CD8-positive, alpha-beta memory T cell (primary cell): ENCODE data around the gene THOC3. TPM values are rescaled to one million over a fixed set of nuclear protein-coding genes. Genes with fewer than 3 reads are reported as not detected.
"Not testable (repeated sequence)": the region's sequence is repeated elsewhere in the genome, so short reads cannot be mapped to it uniquely, and the experiment has no call there.

Experiments
- CTCF ChIA-PET: fragments of 350-600 bp; sonication (Branson Sonifier 250); formaldehyde crosslinking; loops from one replicate; lab custom pipeline; 2021; ENCODE audit warnings: antibody characterized with exemption; lab: Charles Lee
- POLR2A ChIA-PET: fragments of 350-600 bp; sonication (Branson Sonifier 250); formaldehyde crosslinking; loops from one replicate; lab custom pipeline; 2021; ENCODE audit warnings: antibody characterized with exemption; lab: Charles Lee
- DNase-seq, 5 donors: peaks; one replicate each; pipeline versions ENCODE4 v3.0.0 to v3.0.0-alpha.2; 2020 to 2022; ENCODE audit warnings: mixed read lengths in 1 of 5
- H3K27ac ChIP-seq: one replicate; pipeline ENCODE4 v1.7.0; 2013; ENCODE audit warnings: low read depth, mild to moderate bottlenecking, low read length, moderate library complexity
- H3K27me3 ChIP-seq: 2 replicates; pipeline ENCODE4 v1.7.0; 2013; ENCODE audit warnings: low read length, mild to moderate bottlenecking; ENCODE audit not compliant: insufficient read depth, poor library complexity, severe bottlenecking
- H3K36me3 ChIP-seq: 2 replicates; pipeline ENCODE4 v1.7.0; 2013; ENCODE audit warnings: mild to moderate bottlenecking, low read length, moderate library complexity; ENCODE audit not compliant: insufficient read depth
- H3K4me1 ChIP-seq: 2 replicates; pipeline ENCODE4 v1.7.0; 2013; ENCODE audit warnings: mild to moderate bottlenecking, low read length, moderate library complexity; ENCODE audit not compliant: insufficient read depth
- H3K4me3 ChIP-seq: 2 replicates; pipeline ENCODE4 v1.7.0; 2013; ENCODE audit warnings: mild to moderate bottlenecking, low read length
- H3K9me3 ChIP-seq: 2 replicates; pipeline ENCODE4 v1.7.0; 2013; ENCODE audit warnings: mild to moderate bottlenecking, low read length
- H3K27ac Mint-ChIP-seq, 8 donors: one replicate each; pipeline ENCODE4 v1.8.0; 2020 to 2021; ENCODE audit warnings: mixed read lengths in 8 of 8, mild to moderate bottlenecking in 6 of 8, inconsistent platforms in 3 of 8, moderate library complexity in 3 of 8
- H3K27me3 Mint-ChIP-seq, 2 donors: one replicate each; pipeline ENCODE4 v1.8.0; 2020 to 2021; ENCODE audit warnings: mixed read lengths in 2 of 2, mild to moderate bottlenecking in 1 of 2, moderate library complexity in 1 of 2
- H3K36me3 Mint-ChIP-seq, 3 donors: one replicate each; pipeline ENCODE4 v1.8.0; 2020 to 2021; ENCODE audit warnings: mixed read lengths in 3 of 3, inconsistent platforms in 1 of 3, mild to moderate bottlenecking in 1 of 3
- H3K4me1 Mint-ChIP-seq, 3 donors: one replicate each; pipeline ENCODE4 v1.8.0; 2020 to 2021; ENCODE audit warnings: mixed read lengths in 3 of 3, inconsistent platforms in 1 of 3, mild to moderate bottlenecking in 1 of 3
- H3K4me3 Mint-ChIP-seq, 7 donors: one replicate each; pipeline ENCODE4 v1.8.0; 2020 to 2021; ENCODE audit warnings: mixed read lengths in 7 of 7, mild to moderate bottlenecking in 6 of 7, moderate library complexity in 4 of 7, inconsistent platforms in 2 of 7
- H3K9me3 Mint-ChIP-seq, 5 donors: one replicate each; pipeline ENCODE4 v1.8.0; 2020 to 2022; ENCODE audit warnings: mixed read lengths in 5 of 5, mild to moderate bottlenecking in 3 of 5, moderate library complexity in 2 of 5, inconsistent platforms in 1 of 5
- polyA plus RNA-seq: library from polyadenylated mRNA; unstranded; fragments of 300-500 nt; fragmentation: Illumina TruSeq; gene quantifications from one replicate; pipeline ENCODE4 v1.2.3, GENCODE V29; 2021
- total RNA-seq, 2 experiments: library from RNA; stranded (reverse); gene quantifications; one replicate each; pipeline ENCODE4 v1.2.3, GENCODE V29; 2021

Gene THOC3, protein sequence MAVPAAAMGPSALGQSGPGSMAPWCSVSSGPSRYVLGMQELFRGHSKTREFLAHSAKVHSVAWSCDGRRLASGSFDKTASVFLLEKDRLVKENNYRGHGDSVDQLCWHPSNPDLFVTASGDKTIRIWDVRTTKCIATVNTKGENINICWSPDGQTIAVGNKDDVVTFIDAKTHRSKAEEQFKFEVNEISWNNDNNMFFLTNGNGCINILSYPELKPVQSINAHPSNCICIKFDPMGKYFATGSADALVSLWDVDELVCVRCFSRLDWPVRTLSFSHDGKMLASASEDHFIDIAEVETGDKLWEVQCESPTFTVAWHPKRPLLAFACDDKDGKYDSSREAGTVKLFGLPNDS
- total RNA-seq (10 to 100 TPM; 62.0 to 63.5 TPM), polyA plus RNA-seq (73.0 TPM)

DNA sequence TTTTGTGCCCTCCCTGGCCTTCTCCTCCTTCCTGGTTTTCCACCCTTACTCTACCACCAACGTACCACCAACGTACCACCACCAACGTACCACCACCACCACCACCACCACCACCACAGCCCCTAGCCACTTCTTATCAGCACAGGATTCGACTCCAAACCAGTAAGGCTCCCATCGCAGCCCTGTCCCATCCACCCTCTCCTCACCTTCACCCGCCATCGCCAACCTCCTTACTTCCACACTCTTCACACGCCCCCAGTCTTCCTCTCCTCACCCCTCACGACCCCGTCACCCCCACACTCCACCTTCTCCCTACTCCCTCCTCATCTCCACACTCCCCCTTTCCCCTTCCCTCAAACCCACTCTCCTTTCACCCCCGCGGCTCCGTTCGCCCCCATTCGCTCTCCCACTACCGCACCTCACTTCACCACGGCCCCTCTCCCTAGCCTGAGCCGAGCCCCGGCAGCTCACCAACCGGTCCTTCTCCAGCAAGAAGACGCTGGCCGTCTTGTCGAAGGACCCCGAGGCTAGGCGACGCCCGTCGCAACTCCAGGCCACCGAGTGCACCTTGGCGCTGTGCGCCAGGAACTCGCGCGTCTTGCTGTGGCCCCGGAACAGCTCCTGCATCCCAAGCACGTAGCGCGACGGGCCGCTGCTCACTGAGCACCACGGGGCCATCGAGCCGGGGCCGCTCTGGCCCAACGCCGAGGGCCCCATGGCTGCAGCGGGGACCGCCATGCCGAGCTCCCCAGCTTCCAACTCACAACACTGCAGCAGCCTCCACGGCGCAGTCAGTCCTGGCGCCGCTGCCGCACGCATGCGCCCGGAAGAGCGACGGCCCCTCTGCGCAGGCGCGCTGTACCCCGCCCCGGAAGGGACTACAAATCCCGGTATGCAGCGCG, at the start of gene THOC3:
TSS of gene THOC3 (minus strand) at position 845 of the 902 bp plus-strand sequence. CDS start at position 738, 107 bp downstream.
- H3K27me3 ChIP-seq, H3K9me3 Mint-ChIP-seq, H3K36me3 ChIP-seq, H3K9me3 ChIP-seq, H3K36me3 Mint-ChIP-seq, H3K4me1 ChIP-seq, POLR2A ChIA-PET, H3K27ac ChIP-seq, H3K4me1 Mint-ChIP-seq, H3K27me3 Mint-ChIP-seq, CTCF ChIA-PET: not testable (repeated sequence)
- peak; percentile 64 to 89 (median 86) for DNase-seq
- H3K4me3 ChIP-seq = peak within 1 kb of the TSS; percentile 55
- Mint-ChIP-seq H3K27ac (peak within 1 kb of the TSS in 3 of 8 donors; percentile 17 to 89 (median 78)), H3K4me3 (peak within 1 kb of the TSS; percentile 77 to 94 (median 79))

DNA sequence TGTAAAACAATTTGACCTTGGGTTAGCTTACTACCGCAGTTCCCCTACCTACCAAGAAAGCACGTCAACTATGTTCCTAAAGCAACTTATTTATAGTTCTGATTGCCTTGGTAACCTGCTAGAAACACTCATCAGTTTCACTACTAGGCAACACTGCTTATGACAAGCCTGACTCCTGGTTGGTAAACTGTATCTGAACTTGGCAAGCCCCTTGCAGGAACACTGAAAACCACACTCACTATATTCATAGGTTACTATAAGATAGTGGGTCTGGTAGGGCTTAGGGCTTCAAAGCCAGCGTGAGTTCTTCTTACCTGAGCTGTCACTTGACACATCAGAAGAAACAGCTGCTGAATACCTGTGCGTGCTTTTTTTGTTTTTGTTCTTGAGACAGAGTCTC, 49.2 kb upstream of the THOC3 start:
- H3K4me1 ChIP-seq, H3K36me3 ChIP-seq, H3K27me3 ChIP-seq, H3K27ac Mint-ChIP-seq, H3K27me3 Mint-ChIP-seq, H3K9me3 ChIP-seq, CTCF ChIA-PET, H3K36me3 Mint-ChIP-seq, H3K9me3 Mint-ChIP-seq, H3K4me3 Mint-ChIP-seq, H3K4me1 Mint-ChIP-seq, POLR2A ChIA-PET, H3K27ac ChIP-seq, H3K4me3 ChIP-seq: not testable (repeated sequence)
- peak in 1 of 5 donors; percentile 65 for DNase-seq

DNA sequence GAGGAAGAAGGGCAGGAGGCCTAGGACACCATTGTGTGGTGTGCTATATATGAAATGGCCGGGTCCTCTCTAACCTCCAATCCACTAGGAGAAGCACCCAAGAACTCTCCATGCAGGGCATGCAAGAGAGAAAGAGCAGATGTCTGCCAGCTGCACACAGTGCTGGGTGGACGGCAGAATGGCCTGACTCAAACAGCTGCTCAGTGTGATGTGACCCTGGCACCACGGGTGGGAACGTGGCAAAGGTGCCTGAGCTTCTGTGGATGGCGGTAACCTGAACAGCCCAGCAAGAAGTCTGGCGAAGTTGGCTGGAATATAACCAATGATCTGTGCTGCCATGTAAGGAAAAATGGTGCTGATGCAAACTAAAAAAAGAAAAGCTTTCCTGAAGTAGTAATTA, 46.2 kb upstream of the THOC3 start:
- H3K9me3 ChIP-seq, H3K36me3 ChIP-seq, DNase-seq, H3K9me3 Mint-ChIP-seq, H3K4me1 ChIP-seq, H3K27me3 Mint-ChIP-seq, H3K36me3 Mint-ChIP-seq, H3K27ac Mint-ChIP-seq, H3K27ac ChIP-seq, H3K4me3 ChIP-seq, H3K4me3 Mint-ChIP-seq, CTCF ChIA-PET, H3K27me3 ChIP-seq, POLR2A ChIA-PET, H3K4me1 Mint-ChIP-seq: not testable (repeated sequence)

DNA sequence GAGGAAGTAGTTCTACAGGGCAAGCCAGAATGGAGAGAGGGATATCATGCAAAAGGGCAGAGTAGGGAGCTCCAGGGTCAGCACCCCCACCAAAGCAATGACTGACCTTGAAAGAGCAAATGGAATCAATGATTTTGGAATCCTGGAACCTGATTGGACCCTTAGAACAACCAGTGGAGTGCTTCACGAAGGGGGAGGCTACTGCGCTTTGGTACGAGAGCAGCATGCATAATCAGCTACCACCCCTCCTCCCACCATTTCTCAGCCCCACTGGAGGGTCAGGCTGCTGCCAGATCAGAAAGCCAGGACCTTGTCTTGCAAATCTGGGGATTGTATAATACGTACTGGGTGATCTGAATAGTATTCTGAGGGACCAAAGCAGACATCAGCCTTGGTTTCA, 43.0 kb upstream of the THOC3 start:
- DNase-seq, H3K9me3 ChIP-seq, CTCF ChIA-PET, H3K4me1 ChIP-seq, POLR2A ChIA-PET, H3K4me3 ChIP-seq, H3K27ac Mint-ChIP-seq, H3K27me3 ChIP-seq, H3K27me3 Mint-ChIP-seq, H3K4me3 Mint-ChIP-seq, H3K27ac ChIP-seq, H3K36me3 ChIP-seq, H3K9me3 Mint-ChIP-seq, H3K36me3 Mint-ChIP-seq: not testable (repeated sequence)
- peaks cover 8 to 12% (median 11%) of the 10 kb centered on the region in 3 donors for H3K4me1 Mint-ChIP-seq

DNA sequence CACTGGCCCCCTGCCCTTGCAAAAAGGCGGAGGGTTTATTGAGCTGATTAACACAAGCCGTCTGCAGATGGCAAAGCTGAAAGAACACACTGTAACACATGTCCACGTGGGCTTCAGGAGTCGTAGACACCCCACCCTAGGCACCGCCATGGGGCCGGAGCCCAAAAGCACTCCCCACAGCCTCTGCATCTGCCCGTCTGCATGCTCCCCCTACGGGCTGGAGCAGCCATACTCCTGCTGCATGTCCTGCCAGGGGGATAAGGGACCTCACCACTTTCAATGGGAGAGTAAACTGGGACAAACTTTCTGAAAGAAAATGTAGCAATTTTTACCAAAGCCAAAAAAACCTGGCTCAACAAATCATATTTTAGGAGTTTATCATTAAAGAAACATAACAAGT, 42.1 kb upstream of the THOC3 start:
- H3K4me3 ChIP-seq, H3K27ac ChIP-seq, H3K4me3 Mint-ChIP-seq, H3K27me3 Mint-ChIP-seq, H3K9me3 Mint-ChIP-seq, H3K27ac Mint-ChIP-seq, H3K36me3 Mint-ChIP-seq, POLR2A ChIA-PET, H3K9me3 ChIP-seq, DNase-seq, CTCF ChIA-PET, H3K36me3 ChIP-seq, H3K4me1 ChIP-seq, H3K27me3 ChIP-seq: not testable (repeated sequence)
- H3K4me1 Mint-ChIP-seq = peaks cover 10 to 15% (median 15%) of the 10 kb centered on the region in 3 donors

DNA sequence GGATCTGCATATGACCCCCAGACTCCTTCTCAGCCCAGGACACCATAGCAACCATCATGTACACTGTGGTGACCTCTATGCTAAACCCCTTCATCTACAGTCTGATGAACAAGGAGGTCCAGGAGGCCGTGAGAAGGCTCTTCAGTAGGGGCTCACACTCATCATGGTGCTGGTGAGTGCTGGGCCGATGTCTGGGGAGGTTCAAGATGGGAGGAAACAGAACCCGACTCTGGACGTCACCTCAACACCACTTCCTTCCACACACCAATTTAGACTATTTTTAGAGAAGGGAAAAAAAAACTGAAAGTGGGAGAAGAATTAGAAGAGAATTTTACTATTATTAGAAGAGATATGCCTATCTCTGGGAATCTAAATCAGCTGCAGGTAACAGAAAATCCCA, 39.1 kb upstream of the THOC3 start:
- H3K4me3 Mint-ChIP-seq = peak overlapping the region in 6 of 7 donors; percentile 33 to 74 (median 65)
- H3K9me3 ChIP-seq, H3K27me3 ChIP-seq, POLR2A ChIA-PET, H3K27me3 Mint-ChIP-seq, H3K4me1 ChIP-seq, H3K4me3 ChIP-seq, CTCF ChIA-PET, H3K36me3 Mint-ChIP-seq, H3K27ac ChIP-seq, H3K36me3 ChIP-seq, DNase-seq, H3K9me3 Mint-ChIP-seq: not testable (repeated sequence)
- H3K4me1 Mint-ChIP-seq = peaks cover 10 to 15% (median 15%) of the 10 kb centered on the region in 3 donors
- peak overlapping the region in 3 of 8 donors; percentile 19 to 65 (median 47) for H3K27ac Mint-ChIP-seq

DNA sequence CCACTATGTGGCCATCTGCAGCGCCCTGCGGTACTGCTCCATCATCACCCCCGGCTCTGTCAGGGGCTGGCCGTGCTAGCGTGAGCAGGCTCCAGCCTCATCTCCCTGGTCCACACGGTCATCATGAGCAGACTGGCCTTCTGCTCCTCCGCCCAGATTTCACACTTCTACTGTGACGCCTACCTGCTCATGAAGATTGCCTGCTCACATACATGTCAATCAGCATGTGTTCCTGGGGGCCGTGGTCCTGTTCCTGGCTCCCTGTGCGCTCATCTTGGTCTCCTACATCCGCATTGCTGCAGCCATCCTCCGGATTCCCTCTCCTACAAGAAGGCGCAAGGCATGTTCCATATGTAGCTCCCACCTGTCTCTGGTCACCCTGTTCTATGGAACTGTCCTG, 38.7 kb upstream of the THOC3 start:
- Mint-ChIP-seq H3K4me3 (peak overlapping the region in 6 of 7 donors; percentile 33 to 74 (median 65)), H3K4me1 (peaks cover 10 to 15% (median 15%) of the 10 kb centered on the region in 3 donors), H3K27ac (peak overlapping the region in 2 of 8 donors; percentile 19 to 65)
- H3K27me3 Mint-ChIP-seq, H3K27ac ChIP-seq, H3K9me3 Mint-ChIP-seq, H3K36me3 ChIP-seq, CTCF ChIA-PET, H3K27me3 ChIP-seq, H3K9me3 ChIP-seq, H3K4me1 ChIP-seq, DNase-seq, POLR2A ChIA-PET, H3K36me3 Mint-ChIP-seq, H3K4me3 ChIP-seq: not testable (repeated sequence)

DNA sequence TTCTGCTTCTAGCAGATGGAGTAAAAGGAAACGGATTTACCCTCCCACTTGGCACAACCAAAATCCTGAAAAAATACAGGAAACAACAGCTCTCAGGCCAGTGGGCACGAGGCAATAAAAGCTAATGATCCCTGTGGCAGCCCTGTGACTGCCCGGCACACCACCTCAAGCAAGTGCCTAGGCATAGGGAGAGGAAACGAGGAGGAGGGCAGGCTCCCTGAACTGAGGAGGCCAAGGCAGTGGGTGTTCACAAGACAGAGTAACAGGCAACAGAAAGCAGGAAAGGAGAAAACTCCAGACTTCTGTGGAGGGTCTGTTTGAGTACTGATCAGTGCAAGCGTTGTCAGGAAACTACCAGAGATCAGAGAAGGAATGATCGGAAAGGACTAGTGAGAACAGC, 29.9 kb upstream of the THOC3 start:
- H3K36me3 ChIP-seq, DNase-seq, H3K9me3 ChIP-seq, H3K36me3 Mint-ChIP-seq, CTCF ChIA-PET, POLR2A ChIA-PET, H3K4me3 Mint-ChIP-seq, H3K27me3 Mint-ChIP-seq, H3K27me3 ChIP-seq, H3K4me1 ChIP-seq, H3K4me3 ChIP-seq, H3K9me3 Mint-ChIP-seq, H3K27ac ChIP-seq, H3K4me1 Mint-ChIP-seq, H3K27ac Mint-ChIP-seq: not testable (repeated sequence)
